Hematopoietic multipotent progenitor cell treated with erythropoietin and hydrocortisone succinate and interleukin-3 and kit ligand, for 8 days (in vitro differentiated cells): ENCODE data around the gene RAB15.
"Not testable (repeated sequence)": the region's sequence is repeated elsewhere in the genome, so short reads cannot be mapped to it uniquely, and the experiment has no call there.

Source experiments
- DNase-seq: peaks from one replicate; pipeline ENCODE4 v3.0.0-alpha.2; 2015

The RAB15 gene

DNA sequence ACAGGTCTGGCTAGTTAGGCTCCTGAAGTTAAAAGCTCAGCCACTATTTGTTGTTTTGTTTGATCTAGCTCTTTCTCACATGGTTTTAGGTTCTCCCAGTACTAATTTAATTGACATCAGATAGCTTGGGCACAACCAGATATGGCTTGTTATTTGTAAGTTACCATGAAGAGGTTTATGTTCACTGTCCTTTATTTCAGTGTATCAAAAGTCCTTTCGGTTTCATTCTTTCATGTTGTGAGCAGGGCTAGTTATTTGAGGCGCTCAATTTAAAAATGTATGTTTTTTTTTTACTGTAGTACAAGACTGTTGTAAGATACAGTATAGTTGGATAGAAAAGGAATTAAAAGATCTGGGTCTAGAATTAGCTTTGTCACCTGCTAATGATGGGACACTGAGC is 36.6 kb downstream of the RAB15 start:
- no peak for DNase-seq

GRCh38 chr14:64934338-64934929 is 37.7 kb downstream of the RAB15 start:
- no peak for DNase-seq

- no peak for DNase-seq
Measured at GRCh38 chr14:64932231-64932630, 39.9 kb downstream of the RAB15 start.

DNA sequence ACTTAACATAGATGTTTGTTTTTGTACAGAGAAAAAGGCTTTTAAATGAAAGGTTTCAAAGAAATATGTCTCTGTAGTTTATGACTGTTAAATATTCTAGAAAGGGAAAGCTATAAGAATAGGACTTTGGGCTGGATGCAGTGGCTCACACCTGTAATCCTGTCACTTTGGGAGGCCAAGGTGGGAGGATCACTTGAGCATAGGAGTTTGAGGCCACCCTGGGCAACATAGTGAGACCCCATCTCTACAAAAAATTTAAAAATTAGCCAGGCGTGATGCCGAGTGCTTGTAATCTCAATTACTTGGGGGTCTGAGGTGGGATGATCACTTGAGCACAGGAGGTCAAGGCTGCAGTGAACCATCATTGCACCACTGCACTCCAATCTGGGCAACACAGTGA is 41.0 kb downstream of the RAB15 start:
- DNase-seq = no peak

- DNase-seq = no peak
Measured at GRCh38 chr14:64930085-64930843, 41.9 kb downstream of the RAB15 start.

DNA sequence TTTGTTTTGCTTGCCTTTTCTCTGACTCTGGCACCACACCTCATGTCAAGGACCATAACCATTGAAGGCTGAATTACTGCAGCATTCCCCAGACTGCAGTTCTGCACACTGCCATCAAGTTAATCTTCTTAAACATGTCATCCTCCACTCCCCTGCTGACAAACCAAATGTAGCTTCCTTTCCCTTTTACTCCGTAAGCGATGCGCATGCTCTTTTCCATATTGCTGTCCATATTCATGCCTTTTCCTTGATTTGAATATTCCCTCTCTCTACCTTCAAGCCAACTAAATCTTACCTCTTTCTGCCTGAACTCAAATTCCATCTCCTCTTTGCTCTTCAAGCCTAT is 43.1 kb downstream of the RAB15 start:
- DNase-seq = no peak

DNA sequence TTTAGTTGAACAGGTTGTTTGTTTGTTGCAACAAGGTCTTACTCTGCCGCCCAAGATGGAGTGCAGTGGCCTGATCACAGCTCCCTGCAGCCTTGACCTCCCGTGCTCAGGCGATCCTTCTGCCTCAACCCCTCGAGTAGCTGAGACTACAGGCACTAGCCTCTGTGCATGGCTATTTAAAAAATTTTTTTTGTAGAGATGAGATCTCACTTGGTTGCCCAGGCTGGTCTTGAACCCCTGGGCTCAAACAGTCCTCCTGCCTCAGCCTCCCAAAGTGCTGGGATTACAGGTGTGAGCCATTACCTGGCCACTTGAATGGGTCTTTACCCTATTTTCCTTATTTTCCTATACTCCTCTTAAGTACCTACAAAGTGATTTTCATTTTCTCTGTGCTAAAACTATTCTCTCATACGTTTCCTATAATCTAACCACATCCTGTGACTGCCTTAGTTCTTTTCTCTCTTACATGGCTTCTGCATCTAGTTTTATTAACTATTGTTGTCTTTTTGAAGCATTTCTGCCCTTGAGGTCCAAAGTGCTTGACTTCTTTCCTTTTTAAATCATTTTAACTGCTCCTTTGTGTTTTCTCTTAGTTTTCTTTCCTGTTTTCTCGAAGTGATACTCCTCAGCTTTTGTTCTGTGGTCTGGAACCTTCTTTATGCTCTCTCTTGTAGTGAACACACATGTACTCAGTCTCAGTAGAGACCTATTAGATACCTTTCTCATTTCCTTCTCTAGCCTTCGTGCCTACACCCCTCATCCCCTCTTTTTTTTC is 43.7 kb downstream of the RAB15 start:
- no peak for DNase-seq

- peak; percentile 18 for DNase-seq
Measured at GRCh38 chr14:64927031-64927430, 45.1 kb downstream of the RAB15 start.

GRCh38 chr14:64926398-64926995 is 45.6 kb downstream of the RAB15 start:
- DNase-seq = peak; percentile 57

GRCh38 chr14:64923015-64923414 is 49.1 kb downstream of the RAB15 start:
- no peak for DNase-seq

- DNase-seq = no peak
Measured at GRCh38 chr14:64920465-64920864, 51.7 kb downstream of the RAB15 start.

- DNase-seq = no peak
Measured at GRCh38 chr14:64919618-64920017, 52.5 kb downstream of the RAB15 start.

GRCh38 chr14:64919215-64919614 is 52.9 kb downstream of the RAB15 start:
- DNase-seq = no peak

- DNase-seq = no peak
Measured at GRCh38 chr14:64918216-64918615, 53.9 kb downstream of the RAB15 start.

DNA sequence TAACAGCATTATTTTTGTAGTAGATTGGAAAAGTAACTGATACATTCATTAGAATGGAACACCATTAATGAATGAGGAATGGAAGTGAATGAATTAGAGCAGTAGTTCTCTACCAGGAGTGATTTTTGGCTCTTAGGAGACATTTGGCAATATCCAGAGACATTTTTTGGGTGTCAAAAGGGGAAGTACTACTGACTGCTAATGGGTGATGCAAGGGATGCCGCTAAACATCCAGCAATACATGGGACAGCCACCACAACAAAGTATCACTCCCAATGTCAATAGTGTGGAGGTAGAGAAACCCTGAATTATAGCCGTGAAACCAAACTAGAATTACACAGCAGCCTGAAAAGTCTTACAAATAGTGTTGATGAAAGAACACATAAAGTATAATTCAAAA is 56.3 kb downstream of the RAB15 start:
- DNase-seq = peak; percentile 28

GRCh38 chr14:64915029-64915424 is 57.1 kb downstream of the RAB15 start:
- DNase-seq = no peak

DNA sequence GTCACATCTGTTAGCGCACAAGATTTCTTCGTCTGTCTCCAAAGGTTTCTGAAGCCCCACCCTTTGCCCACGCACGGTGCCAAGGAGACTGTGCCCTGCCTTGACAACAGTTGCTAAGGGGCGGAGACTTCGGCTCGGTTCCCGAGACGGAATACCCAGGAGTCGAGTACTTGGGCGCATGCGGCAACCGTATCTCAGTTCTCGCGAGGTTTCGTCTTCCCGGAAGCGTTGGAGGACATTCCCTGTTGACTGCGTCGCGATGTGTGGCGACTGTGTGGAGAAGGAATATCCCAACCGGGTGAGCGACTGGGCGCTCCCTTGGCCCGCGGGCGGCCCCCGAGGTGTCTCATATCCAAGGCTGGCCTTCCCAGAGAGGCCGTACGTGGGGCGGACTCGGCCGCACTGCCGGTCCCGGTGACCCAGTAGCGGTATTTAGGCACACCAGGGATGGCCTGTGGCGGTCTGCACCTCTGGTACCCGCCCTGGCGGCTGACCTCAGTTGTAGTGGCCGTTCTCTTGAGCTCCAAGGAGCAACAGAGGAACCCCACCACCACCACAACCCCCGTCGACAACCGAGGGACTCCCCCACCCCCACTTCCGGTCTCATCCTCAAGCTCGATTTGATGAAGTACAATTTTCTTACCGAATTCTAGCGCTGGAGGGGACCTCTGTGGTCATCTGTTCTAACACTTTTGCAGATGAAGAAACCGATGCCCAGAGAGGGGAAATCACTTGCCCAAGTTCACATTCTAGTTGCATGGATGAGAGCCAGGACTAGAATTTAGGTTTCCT is 57.7 kb downstream of the RAB15 start, which contains the start of gene CHURC1:
Gene CHURC1, plus strand, starts transcription at position 219 of the 792 bp plus-strand sequence. Its CDS starts 41 bp downstream, at position 260.
- DNase-seq = peak; percentile 100

DNA sequence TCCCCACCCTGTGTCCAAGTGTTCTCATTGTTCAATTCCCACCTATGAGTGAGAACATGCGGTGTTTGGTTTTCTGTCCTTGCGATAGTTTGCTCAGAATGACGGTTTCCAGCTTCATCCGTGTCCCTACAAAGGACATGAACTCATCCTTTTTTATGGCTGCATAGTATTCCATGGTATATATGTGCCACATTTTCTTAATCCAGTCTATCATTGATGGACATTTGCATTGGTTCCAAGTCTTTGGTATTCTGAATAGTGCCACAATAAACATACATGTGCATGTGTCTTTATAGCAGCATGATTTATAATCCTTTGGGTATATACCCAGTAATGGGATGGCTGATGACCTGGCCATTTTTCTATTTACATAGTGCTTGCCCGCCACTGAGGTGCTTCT is 58.7 kb downstream of the RAB15 start:
- not testable (repeated sequence) for DNase-seq

DNA sequence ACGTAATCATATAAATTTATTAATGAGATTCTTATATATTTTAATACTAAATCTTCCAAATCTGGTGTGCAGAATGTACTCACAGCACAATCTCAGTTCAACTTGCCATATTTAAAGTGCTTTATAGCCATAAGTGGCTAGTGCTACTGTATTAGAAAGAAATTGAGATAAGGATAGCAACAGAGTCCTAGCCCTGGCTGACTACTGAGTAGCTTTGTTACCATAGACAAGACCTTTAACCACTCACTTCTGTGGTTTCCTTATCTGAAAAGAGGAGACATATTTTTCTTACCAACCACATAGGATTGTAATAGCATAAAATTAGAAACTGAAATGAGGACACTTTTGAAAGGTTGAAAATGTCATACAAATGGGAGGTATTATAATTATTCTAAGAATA is 59.9 kb downstream of the RAB15 start:
- peak; percentile 80 for DNase-seq

DNA sequence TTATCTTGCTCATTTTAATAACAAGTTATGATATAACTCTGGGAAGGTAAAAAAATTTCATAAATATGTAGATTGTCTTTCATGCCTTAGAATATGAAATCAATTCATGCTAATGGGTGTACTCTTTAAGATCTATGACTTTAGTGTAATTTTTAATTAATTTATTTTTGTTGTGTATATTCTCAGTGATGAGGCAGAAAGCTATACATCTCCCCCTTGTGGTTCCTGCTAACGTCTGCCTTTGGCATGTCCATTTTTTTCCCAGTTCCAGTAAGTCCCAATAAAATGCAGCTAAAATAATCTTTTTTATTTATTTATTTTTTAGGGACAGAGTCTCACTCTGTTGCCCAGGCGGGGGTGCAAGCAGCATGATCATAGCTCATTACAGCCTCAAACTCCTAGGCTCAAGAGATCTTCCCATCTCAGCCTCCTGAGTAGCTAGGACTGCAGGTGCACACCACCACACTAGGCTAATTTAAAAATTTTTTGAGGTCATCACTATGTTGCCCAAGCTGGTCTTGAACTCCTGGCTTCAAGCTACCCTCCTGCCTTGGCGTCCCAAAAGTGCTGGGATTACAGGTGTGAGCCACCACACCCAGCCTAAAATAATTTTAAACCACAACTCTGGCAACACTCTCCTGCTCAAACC is 61.2 kb downstream of the RAB15 start:
- DNase-seq = peak; percentile 36

- no peak for DNase-seq
Measured at GRCh38 chr14:64906022-64906421, 66.1 kb downstream of the RAB15 start.

GRCh38 chr14:64899958-64900357 is 72.2 kb downstream of the RAB15 start:
- DNase-seq = no peak
